Measurements from ENCODE around the gene PPIE. TPM values are rescaled to one million over a fixed set of nuclear protein-coding genes. Genes with fewer than 3 reads are reported as not detected.

Gene PPIE
- total RNA-seq, 4 donors from 2014 or later: 38.5 to 45.1 (median 42.0) TPM

GRCh38 chr1:39805385-39805784 is 66.7 kb downstream of the PPIE start:
- no peak for TF ChIP-seq POLR2A (IDR thresholded peaks at IDR 0.05)
- TF ChIP-seq, protein P1, sequence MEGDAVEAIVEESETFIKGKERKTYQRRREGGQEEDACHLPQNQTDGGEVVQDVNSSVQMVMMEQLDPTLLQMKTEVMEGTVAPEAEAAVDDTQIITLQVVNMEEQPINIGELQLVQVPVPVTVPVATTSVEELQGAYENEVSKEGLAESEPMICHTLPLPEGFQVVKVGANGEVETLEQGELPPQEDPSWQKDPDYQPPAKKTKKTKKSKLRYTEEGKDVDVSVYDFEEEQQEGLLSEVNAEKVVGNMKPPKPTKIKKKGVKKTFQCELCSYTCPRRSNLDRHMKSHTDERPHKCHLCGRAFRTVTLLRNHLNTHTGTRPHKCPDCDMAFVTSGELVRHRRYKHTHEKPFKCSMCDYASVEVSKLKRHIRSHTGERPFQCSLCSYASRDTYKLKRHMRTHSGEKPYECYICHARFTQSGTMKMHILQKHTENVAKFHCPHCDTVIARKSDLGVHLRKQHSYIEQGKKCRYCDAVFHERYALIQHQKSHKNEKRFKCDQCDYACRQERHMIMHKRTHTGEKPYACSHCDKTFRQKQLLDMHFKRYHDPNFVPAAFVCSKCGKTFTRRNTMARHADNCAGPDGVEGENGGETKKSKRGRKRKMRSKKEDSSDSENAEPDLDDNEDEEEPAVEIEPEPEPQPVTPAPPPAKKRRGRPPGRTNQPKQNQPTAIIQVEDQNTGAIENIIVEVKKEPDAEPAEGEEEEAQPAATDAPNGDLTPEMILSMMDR (IDR thresholded peaks at IDR 0.05): no peak
- TF ChIP-seq POLR2AphosphoS5 (IDR thresholded peaks at IDR 0.05): no peak
- TF ChIP-seq EP300 (IDR thresholded peaks at IDR 0.05): no peak
- Histone ChIP-seq H3K9me3 (peaks cover 0 to 5% (median 0%) of the 10 kb centered on the region in 3 donors), H3K4me1 (peaks cover 0 to 18% (median 0%) of the 10 kb centered on the region in 3 donors), H3K27ac (no peak overlapping the region), H3K4me3 (no peak overlapping the region), H3K27me3 (no peaks in the 10 kb centered on the region), H3K36me3 (no peaks in the 10 kb centered on the region)
- ATAC-seq: no peak
- 100% methylated on average over 2 of the region's 2 CpGs for WGBS, 2 donors (ENCODE audit: low coverage in 1 of 2)

DNA sequence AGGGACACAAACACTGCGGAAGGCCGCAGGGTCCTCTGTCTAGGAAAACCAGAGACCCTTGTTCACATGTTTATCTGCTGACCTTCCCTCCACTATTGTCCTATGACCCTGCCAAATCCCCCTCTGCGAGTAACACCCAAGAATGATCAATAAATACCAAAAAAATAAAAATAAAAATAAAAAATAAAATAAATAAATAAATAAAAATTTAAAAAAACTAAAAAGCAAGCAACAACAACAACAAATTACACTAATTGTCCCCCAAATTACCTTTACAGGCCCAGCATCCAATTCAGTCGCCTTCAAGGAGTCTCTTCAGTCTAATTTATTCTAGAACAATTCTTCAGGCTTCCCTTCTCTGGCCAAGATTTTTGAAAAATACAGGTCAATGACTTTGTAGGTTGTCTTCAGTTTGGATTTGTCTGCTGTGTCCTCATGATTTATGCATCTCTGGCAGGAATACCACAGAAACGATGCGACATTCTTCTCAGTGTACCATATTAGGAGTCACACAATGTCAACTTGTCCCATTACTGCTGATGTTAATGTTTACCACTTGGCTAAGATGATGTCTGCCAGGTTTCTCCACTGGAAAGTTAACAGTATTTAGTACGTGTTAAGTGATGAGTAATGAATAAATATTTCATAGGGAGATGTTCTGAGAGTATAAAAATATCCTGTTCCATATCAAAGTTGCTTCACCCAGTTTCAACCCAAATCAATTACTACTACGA is 70.3 kb downstream of the PPIE start:
- 27 to 29% methylated on average over 5 of the region's 8 CpGs for WGBS, 2 donors (ENCODE audit: low coverage in 1 of 2)
- Histone ChIP-seq H3K36me3 (no peaks in the 10 kb centered on the region), H3K4me1 (peaks cover 0 to 18% (median 0%) of the 10 kb centered on the region in 3 donors), H3K27ac (peak overlapping the region in 1 of 4 donors; percentile 53), H3K9me3 (peaks cover 0 to 5% (median 0%) of the 10 kb centered on the region in 3 donors), H3K4me3 (no peak overlapping the region), H3K27me3 (no peaks in the 10 kb centered on the region)
- ATAC-seq: no peak
- TF ChIP-seq EP300 (IDR thresholded peaks at IDR 0.05) (no peak), POLR2AphosphoS5 (IDR thresholded peaks at IDR 0.05) (peak; percentile 44)

- no peaks in the 10 kb centered on the region for H3K36me3 ChIP-seq
- WGBS, 2 donors (ENCODE audit: low coverage in 1 of 2): 100% methylated on average over 1 to 2 of the region's 3 CpGs
Observed at GRCh38 chr1:39812913-39813312, 74.2 kb downstream of the PPIE start.

More at GRCh38 chr1:39812913-39813312, 74.2 kb downstream of the PPIE start:
- no peak for ATAC-seq
- TF ChIP-seq POLR2A (IDR thresholded peaks at IDR 0.05) (no peak), EP300 (IDR thresholded peaks at IDR 0.05) (no peak), POLR2AphosphoS5 (IDR thresholded peaks at IDR 0.05) (no peak)
- TF ChIP-seq, protein P1 (IDR thresholded peaks at IDR 0.05): no peak
- no peak overlapping the region for H3K27ac ChIP-seq
- peaks cover 7% of the 10 kb centered on the region for H3K27me3 ChIP-seq
- no peak overlapping the region for H3K4me3 ChIP-seq
- H3K9me3 ChIP-seq: no peaks in the 10 kb centered on the region
- peaks cover 0 to 18% (median 0%) of the 10 kb centered on the region in 3 donors for H3K4me1 ChIP-seq

Small RNAs within 50 kb of the gene (small RNA-seq; reads per million reads assigned to genes)
- 0 reads per million in 4 donors for gene AL033527.1
- 0 reads per million in 4 donors for gene RNU7-121P

Other genes with a start within 250 kb of the PPIE start
- 1 to 10 TPM in 2 of 4 donors, under 1 TPM in 2; 0.40 to 4.0 (median 1.2) TPM for gene BMP8A, start 247.2 kb upstream of the PPIE start, total RNA-seq
- 100 to 1,000 TPM; 101 to 160 (median 123) TPM for gene PABPC4, start 162.1 kb upstream of the PPIE start, total RNA-seq
- gene HEYL, start 99.2 kb upstream of the PPIE start, total RNA-seq: 1 to 10 TPM; 3.0 to 8.4 (median 6.0) TPM
- gene NT5C1A, start 66.8 kb upstream of the PPIE start, total RNA-seq: 1 to 10 TPM in 1 of 4 donors, not detected in 3; 1.1 TPM
- gene HPCAL4, start 47.4 kb upstream of the PPIE start, total RNA-seq: 1 to 10 TPM in 1 of 4 donors, under 1 TPM in 1, not detected in 2; 0.17 to 1.8 TPM
- gene OXCT2, start 32.5 kb downstream of the PPIE start, total RNA-seq: 1 to 10 TPM in 3 of 4 donors, under 1 TPM in 1; 0.49 to 2.6 (median 1.6) TPM
- gene BMP8B, start 50.0 kb downstream of the PPIE start, total RNA-seq: 1 to 10 TPM; 2.0 to 4.5 (median 2.2) TPM
- gene TRIT1, start 144.6 kb downstream of the PPIE start, total RNA-seq: 10 to 100 TPM; 19.3 to 24.0 (median 21.7) TPM
- 1 to 10 TPM in 1 of 4 donors, under 1 TPM in 2, not detected in 1; 0.27 to 1.2 (median 0.69) TPM for gene MYCL, start 163.0 kb downstream of the PPIE start, total RNA-seq
- 1 to 10 TPM in 2 of 4 donors, under 1 TPM in 2; 0.84 to 4.8 (median 1.4) TPM for gene MFSD2A, start 216.3 kb downstream of the PPIE start, total RNA-seq

Measured in gastroesophageal sphincter (tissue), 4 donors.